Naive thymus-derived CD4-positive, alpha-beta T cell (primary cell): ENCODE data around the gene SORCS2. TPM values are rescaled to one million over a fixed set of nuclear protein-coding genes. Genes with fewer than 3 reads are reported as not detected.

ENCODE experiments used
- ATAC-seq: fragments of 150-1000 bp; cut with Tn5 transposase; 2 replicates; pipeline ENCODE4 v1.10.0; 2021; ENCODE audit warnings: mild to moderate bottlenecking, moderate library complexity
- CTCF ChIA-PET: fragments of 350-600 bp; sonication (Branson Sonifier 250); formaldehyde crosslinking; loops from one replicate; lab custom pipeline; 2021; ENCODE audit warnings: antibody characterized with exemption; lab: Charles Lee
- POLR2A ChIA-PET: fragments of 350-600 bp; sonication (Branson Sonifier 250); formaldehyde crosslinking; loops from one replicate; lab custom pipeline; 2021; ENCODE audit warnings: antibody characterized with exemption, inconsistent platforms; lab: Charles Lee
- DNase-seq, 9 donors: peaks; one replicate each; pipeline versions ENCODE4 v3.0.0 to v3.0.0-alpha.2; 2020 to 2022; ENCODE audit warnings: mixed read lengths in 1 of 9
- H3K27ac ChIP-seq: one replicate; pipeline ENCODE4 v1.7.0; 2013; ENCODE audit warnings: mild to moderate bottlenecking, low read depth, low read length, moderate library complexity
- H3K27me3 ChIP-seq, 2 donors: one replicate each; pipeline ENCODE4 v1.7.0; 2013; ENCODE audit warnings: low read length in 2 of 2, mild to moderate bottlenecking in 2 of 2, moderate library complexity in 2 of 2; ENCODE audit not compliant: control insufficient read depth in 2 of 2, insufficient read depth in 2 of 2
- H3K36me3 ChIP-seq, 3 experiments: 1 replicate in 2 of 3; 2 replicates in 1 of 3; pipeline ENCODE4 v1.7.0; 2013; ENCODE audit warnings: low read length in 3 of 3, mild to moderate bottlenecking in 3 of 3, moderate library complexity in 1 of 3; ENCODE audit not compliant: insufficient read depth in 3 of 3, control insufficient read depth in 2 of 3
- H3K4me1 ChIP-seq, 2 donors: one replicate each; pipeline ENCODE4 v1.7.0; 2013; ENCODE audit warnings: low read length in 2 of 2, mild to moderate bottlenecking in 2 of 2, moderate library complexity in 1 of 2; ENCODE audit not compliant: control insufficient read depth in 2 of 2, insufficient read depth in 2 of 2
- H3K4me3 ChIP-seq: 2 replicates; pipeline ENCODE4 v1.7.0; 2013; ENCODE audit warnings: mild to moderate bottlenecking, low read length
- H3K9me3 ChIP-seq, 3 experiments: 1 replicate in 2 of 3; 2 replicates in 1 of 3; pipeline ENCODE4 v1.7.0; 2013; ENCODE audit warnings: low read length in 3 of 3; ENCODE audit not compliant: control insufficient read depth in 2 of 3
- H3K27ac Mint-ChIP-seq, 9 donors: one replicate each; pipeline ENCODE4 v1.8.0; 2020 to 2022; ENCODE audit warnings: mixed read lengths in 9 of 9, mild to moderate bottlenecking in 8 of 9, moderate library complexity in 5 of 9, inconsistent platforms in 2 of 9
- H3K27me3 Mint-ChIP-seq, 5 donors: one replicate each; pipeline ENCODE4 v1.8.0; 2021 to 2022; ENCODE audit warnings: mixed read lengths in 5 of 5, mild to moderate bottlenecking in 1 of 5
- H3K36me3 Mint-ChIP-seq, 5 donors: one replicate each; pipeline ENCODE4 v1.8.0; 2020 to 2022; ENCODE audit warnings: mixed read lengths in 5 of 5, mild to moderate bottlenecking in 3 of 5, inconsistent platforms in 1 of 5
- H3K4me1 Mint-ChIP-seq, 7 donors: one replicate each; pipeline ENCODE4 v1.8.0; 2020 to 2022; ENCODE audit warnings: mixed read lengths in 7 of 7, mild to moderate bottlenecking in 3 of 7, inconsistent platforms in 1 of 7
- H3K4me3 Mint-ChIP-seq, 10 donors: one replicate each; pipeline ENCODE4 v1.8.0; 2020 to 2022; ENCODE audit warnings: mild to moderate bottlenecking in 10 of 10, mixed read lengths in 10 of 10, moderate library complexity in 6 of 10, inconsistent platforms in 2 of 10
- H3K9me3 Mint-ChIP-seq, 11 donors: one replicate each; pipeline ENCODE4 v1.8.0; 2020 to 2022; ENCODE audit warnings: mixed read lengths in 11 of 11, mild to moderate bottlenecking in 4 of 11, inconsistent platforms in 1 of 11, moderate library complexity in 1 of 11
- intact Hi-C, 2 donors: fragments of 100-400 bp; cut with micrococcal nuclease; formaldehyde crosslinking; loops; one replicate each; pipeline ENCODE4 v1.15.1; 2023
- polyA plus RNA-seq, 2 donors: library from polyadenylated mRNA; unstranded; fragments of 300-500 nt; fragmentation: Illumina TruSeq; gene quantifications; one replicate each; pipeline ENCODE4 v1.2.3, GENCODE V29; 2021
- total RNA-seq, 6 experiments: library from RNA in 5 of 6; stranded (reverse) in 5 of 6; gene quantifications; 1 replicate in 5 of 6; 2 replicates in 1 of 6; pipeline ENCODE4 v1.2.3 and lab custom pipeline; 2021 to 2026

The SORCS2 gene
- total and polyA plus RNA-seq, 7 experiments from 2014 or later = 0.10 TPM; not detected in 6

- peaks cover 0 to 30% (median 16%) of the 10 kb centered on the region in 5 donors for H3K27me3 Mint-ChIP-seq
- no peaks in the 10 kb centered on the region for H3K36me3 Mint-ChIP-seq
- H3K36me3 ChIP-seq = no peaks in the 10 kb centered on the region
- H3K9me3 ChIP-seq = peaks cover 0 to 6% (median 0%) of the 10 kb centered on the region in 3 experiments
- H3K4me1 ChIP-seq = no peaks in the 10 kb centered on the region
- no peak overlapping the region for H3K4me3 ChIP-seq
- intact Hi-C loops = no loop called here
- ATAC-seq (no peak), DNase-seq (no peak)
- ChIA-PET CTCF (no interaction called here), POLR2A (no interaction called here)
- H3K4me3 Mint-ChIP-seq = no peak overlapping the region
- H3K27ac Mint-ChIP-seq = no peak overlapping the region
- H3K9me3 Mint-ChIP-seq = peaks cover 0 to 15% (median 4%) of the 10 kb centered on the region in 11 donors
- H3K27ac ChIP-seq = no peak overlapping the region
- peaks cover 0 to 1% (median 0%) of the 10 kb centered on the region in 7 donors for H3K4me1 Mint-ChIP-seq
- no peaks in the 10 kb centered on the region for H3K27me3 ChIP-seq
Observed at GRCh38 chr4:7313347-7313811, 121.0 kb downstream of the SORCS2 start.

GRCh38 chr4:7313991-7314390 is 121.7 kb downstream of the SORCS2 start:
- Mint-ChIP-seq H3K36me3 (peaks cover 0 to 4% (median 0%) of the 10 kb centered on the region in 5 donors), H3K27ac (no peak overlapping the region), H3K27me3 (peaks cover 0 to 24% (median 11%) of the 10 kb centered on the region in 5 donors), H3K9me3 (peaks cover 0 to 21% (median 10%) of the 10 kb centered on the region in 11 donors), H3K4me1 (peaks cover 0 to 1% (median 0%) of the 10 kb centered on the region in 7 donors), H3K4me3 (no peak overlapping the region)
- CTCF ChIA-PET = no interaction called here
- Histone ChIP-seq H3K9me3 (peaks cover 0 to 6% (median under 1%) of the 10 kb centered on the region in 3 experiments), H3K4me1 (no peaks in the 10 kb centered on the region), H3K27ac (no peak overlapping the region), H3K4me3 (no peak overlapping the region), H3K27me3 (no peaks in the 10 kb centered on the region), H3K36me3 (no peaks in the 10 kb centered on the region)
- no peak for DNase-seq
- ATAC-seq = no peak
- POLR2A ChIA-PET = no interaction called here
- intact Hi-C loops = no loop called here

GRCh38 chr4:7315286-7315685 is 122.9 kb downstream of the SORCS2 start:
- no peak overlapping the region for H3K27ac Mint-ChIP-seq
- H3K4me1 Mint-ChIP-seq = peaks cover 0 to 1% (median 0%) of the 10 kb centered on the region in 7 donors
- no peak for ATAC-seq
- ChIA-PET POLR2A (no interaction called here), CTCF (no interaction called here)
- Histone ChIP-seq H3K36me3 (no peaks in the 10 kb centered on the region), H3K9me3 (peaks cover 0 to 13% (median 5%) of the 10 kb centered on the region in 3 experiments), H3K4me1 (no peaks in the 10 kb centered on the region), H3K27ac (no peak overlapping the region), H3K4me3 (no peak overlapping the region), H3K27me3 (no peaks in the 10 kb centered on the region)
- DNase-seq = no peak
- H3K9me3 Mint-ChIP-seq = peaks cover 0 to 25% (median 16%) of the 10 kb centered on the region in 11 donors
- H3K27me3 Mint-ChIP-seq = peaks cover 0 to 16% (median 11%) of the 10 kb centered on the region in 5 donors
- H3K4me3 Mint-ChIP-seq = no peak overlapping the region
- intact Hi-C loops = no loop called here
- peaks cover 0 to 4% (median 0%) of the 10 kb centered on the region in 5 donors for H3K36me3 Mint-ChIP-seq

GRCh38 chr4:7315935-7316334 is 123.6 kb downstream of the SORCS2 start:
- Mint-ChIP-seq H3K36me3 (peaks cover 0 to 5% (median 0%) of the 10 kb centered on the region in 5 donors), H3K27ac (no peak overlapping the region), H3K4me3 (no peak overlapping the region), H3K4me1 (peaks cover 0 to 1% (median 0%) of the 10 kb centered on the region in 7 donors), H3K9me3 (peaks cover under 1 to 26% (median 19%) of the 10 kb centered on the region in 11 donors), H3K27me3 (peaks cover 0 to 16% (median 11%) of the 10 kb centered on the region in 5 donors)
- Histone ChIP-seq H3K36me3 (no peaks in the 10 kb centered on the region), H3K27ac (no peak overlapping the region), H3K9me3 (peaks cover 0 to 13% (median 5%) of the 10 kb centered on the region in 3 experiments), H3K4me1 (no peaks in the 10 kb centered on the region), H3K4me3 (no peak overlapping the region), H3K27me3 (no peaks in the 10 kb centered on the region)
- ChIA-PET POLR2A (no interaction called here), CTCF (no interaction called here)
- intact Hi-C loops = no loop called here
- DNase-seq (no peak), ATAC-seq (no peak)

GRCh38 chr4:7319024-7319423 is 126.7 kb downstream of the SORCS2 start:
- ChIA-PET CTCF (no interaction called here), POLR2A (no interaction called here)
- DNase-seq (no peak), ATAC-seq (no peak)
- no peak overlapping the region for H3K27ac ChIP-seq
- H3K36me3 ChIP-seq = no peaks in the 10 kb centered on the region
- Mint-ChIP-seq H3K4me1 (no peaks in the 10 kb centered on the region), H3K36me3 (peaks cover 0 to 8% (median 0%) of the 10 kb centered on the region in 5 donors), H3K4me3 (no peak overlapping the region), H3K27ac (no peak overlapping the region), H3K27me3 (peaks cover 0 to 16% (median 11%) of the 10 kb centered on the region in 5 donors), H3K9me3 (peaks cover 5 to 38% (median 23%) of the 10 kb centered on the region in 11 donors)
- no peak overlapping the region for H3K4me3 ChIP-seq
- peaks cover 0 to 2% of the 10 kb centered on the region in 2 donors for H3K4me1 ChIP-seq
- peaks cover 0 to 18% (median 5%) of the 10 kb centered on the region in 3 experiments for H3K9me3 ChIP-seq
- H3K27me3 ChIP-seq = no peaks in the 10 kb centered on the region
- intact Hi-C loops = no loop called here

GRCh38 chr4:7320206-7320797 is 128.0 kb downstream of the SORCS2 start:
- H3K4me3 Mint-ChIP-seq = no peak overlapping the region
- peaks cover 0 to 2% (median 0%) of the 10 kb centered on the region in 7 donors for H3K4me1 Mint-ChIP-seq
- Histone ChIP-seq H3K4me3 (no peak overlapping the region), H3K9me3 (peaks cover 0 to 18% (median 5%) of the 10 kb centered on the region in 3 experiments), H3K27ac (no peak overlapping the region), H3K36me3 (no peaks in the 10 kb centered on the region), H3K4me1 (peaks cover 0 to 10% of the 10 kb centered on the region in 2 donors), H3K27me3 (no peaks in the 10 kb centered on the region)
- ATAC-seq = no peak
- H3K27me3 Mint-ChIP-seq = peaks cover 0 to 18% (median 11%) of the 10 kb centered on the region in 5 donors
- no peak for DNase-seq
- H3K27ac Mint-ChIP-seq = no peak overlapping the region
- POLR2A ChIA-PET = no interaction called here
- intact Hi-C loops = no loop called here
- H3K9me3 Mint-ChIP-seq = peaks cover 5 to 38% (median 23%) of the 10 kb centered on the region in 11 donors
- peaks cover 0 to 8% (median 0%) of the 10 kb centered on the region in 5 donors for H3K36me3 Mint-ChIP-seq
- CTCF ChIA-PET = no interaction called here
